HUDEP-2 (cell line): ENCODE results near the gene GPR22.

Experiments used
- DNase-seq, 76 experiments: peaks; one replicate each; lab custom pipeline; 2025; ENCODE audit not compliant: unreplicated experiment in 76 of 76; lab: John Stamatoyannopoulos, UW

Gene GPR22

GRCh38 chr7:107474104-107474521 is 4.3 kb downstream of the GPR22 start:
- DNase-seq: no peak

DNA sequence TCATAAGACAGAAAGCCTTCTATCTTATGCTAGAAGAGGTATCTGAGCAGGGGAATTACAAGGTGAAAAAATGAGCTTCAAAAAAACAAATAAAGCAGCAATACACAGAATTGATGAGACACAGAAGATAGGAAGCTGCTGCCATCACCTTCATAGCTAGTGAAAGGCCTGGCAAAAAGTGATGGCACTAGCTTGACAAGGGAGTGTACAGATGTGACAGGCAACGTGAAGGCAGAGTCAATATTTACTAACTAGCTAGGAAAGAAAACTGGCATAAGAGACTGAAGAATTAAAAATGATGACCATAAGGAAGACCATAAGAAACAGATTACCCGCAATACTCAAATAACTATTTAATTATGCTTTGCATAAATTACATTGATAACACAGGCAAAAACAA is 9.4 kb downstream of the GPR22 start:
- no peak for DNase-seq

- peak in 9 of 76 experiments; percentile 5 to 33 (median 9) for DNase-seq
These were observed 11.1 kb downstream of the GPR22 start for GRCh38 chr7:107480932-107481331.

DNA sequence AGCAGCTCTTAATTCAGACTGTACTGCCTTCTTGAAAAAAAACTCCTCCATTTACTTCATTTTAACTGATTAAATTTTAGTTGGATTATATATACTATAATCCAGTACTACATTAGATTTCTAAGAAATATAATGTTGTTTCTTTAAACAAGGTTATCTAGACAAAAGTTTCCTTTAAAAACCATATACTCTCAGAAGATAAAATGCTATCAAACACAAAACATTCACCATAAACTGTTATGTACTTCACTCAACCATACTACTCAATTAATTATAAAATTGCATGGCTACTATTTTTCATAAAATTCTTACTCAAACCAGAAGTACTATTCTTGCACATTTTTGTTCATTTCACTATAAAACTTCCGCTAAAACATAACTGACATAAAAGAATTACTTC is 12.7 kb downstream of the GPR22 start:
- no peak for DNase-seq

- DNase-seq: no peak
These were observed 16.2 kb downstream of the GPR22 start for GRCh38 chr7:107486041-107486440.

DNA sequence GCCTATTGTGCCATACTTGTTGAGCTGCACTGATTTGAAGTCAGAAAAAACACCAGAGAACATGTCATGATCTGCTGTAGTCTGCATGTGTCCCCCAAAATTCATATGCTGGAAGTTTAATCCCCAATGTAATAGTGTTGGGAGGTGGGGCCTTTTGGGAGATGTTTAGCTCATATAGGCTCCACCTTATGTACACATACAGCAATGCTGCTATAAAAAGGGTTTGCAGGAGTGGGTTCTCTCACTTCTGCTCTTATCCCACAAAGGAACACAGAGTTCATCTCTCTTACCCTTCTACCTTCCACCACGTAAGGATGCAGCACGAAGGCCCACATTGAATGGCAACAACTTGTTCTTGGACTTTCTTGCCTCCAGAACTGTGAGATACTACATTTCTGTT is 23.0 kb downstream of the GPR22 start:
- DNase-seq: no peak

DNA sequence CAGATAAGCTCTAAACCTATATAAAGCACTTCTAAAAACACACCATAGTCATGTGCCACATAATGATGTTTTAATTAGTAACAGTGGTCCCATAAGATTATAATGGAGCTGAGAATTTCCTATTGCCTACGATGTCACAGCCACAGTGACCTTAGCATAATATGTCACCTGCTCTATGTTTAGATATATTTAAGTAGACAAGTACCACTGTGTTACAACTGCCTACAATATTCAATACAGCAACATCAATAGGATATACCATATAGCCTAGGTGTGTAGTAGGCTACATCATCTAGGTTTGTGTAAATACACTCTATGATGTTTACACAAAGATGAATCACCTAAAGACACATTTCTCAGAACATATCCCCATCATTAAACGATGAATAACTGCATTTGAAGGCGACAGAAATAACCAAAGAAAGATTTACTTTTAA is 24.5 kb downstream of the GPR22 start:
- DNase-seq: no peak

- DNase-seq: no peak
These were observed 25.0 kb downstream of the GPR22 start for GRCh38 chr7:107494884-107495283.

- no peak for DNase-seq
These were observed 25.7 kb downstream of the GPR22 start for GRCh38 chr7:107495516-107495915.

- no peak for DNase-seq
These were observed 29.9 kb downstream of the GPR22 start for GRCh38 chr7:107499731-107500130.

DNA sequence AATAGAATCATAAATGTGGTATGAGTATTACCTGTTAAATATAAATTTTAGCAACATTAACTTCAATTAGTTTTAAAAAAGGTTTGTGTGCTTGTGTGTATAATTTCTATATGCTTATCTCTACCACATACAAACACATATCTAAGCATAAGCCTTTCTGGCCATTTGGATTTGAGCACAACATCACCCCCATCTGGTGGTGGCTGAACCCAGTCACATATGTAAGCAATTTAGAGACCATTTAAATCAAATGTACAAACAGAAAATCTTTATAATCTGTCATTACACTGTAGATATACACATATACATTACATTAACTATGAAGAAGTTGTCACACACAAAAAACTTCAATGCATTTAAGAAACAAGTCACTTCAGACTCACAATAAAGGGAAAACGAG is 31.7 kb downstream of the GPR22 start:
- DNase-seq: peak in 53 of 76 experiments; percentile 1 to 62 (median 27)

DNA sequence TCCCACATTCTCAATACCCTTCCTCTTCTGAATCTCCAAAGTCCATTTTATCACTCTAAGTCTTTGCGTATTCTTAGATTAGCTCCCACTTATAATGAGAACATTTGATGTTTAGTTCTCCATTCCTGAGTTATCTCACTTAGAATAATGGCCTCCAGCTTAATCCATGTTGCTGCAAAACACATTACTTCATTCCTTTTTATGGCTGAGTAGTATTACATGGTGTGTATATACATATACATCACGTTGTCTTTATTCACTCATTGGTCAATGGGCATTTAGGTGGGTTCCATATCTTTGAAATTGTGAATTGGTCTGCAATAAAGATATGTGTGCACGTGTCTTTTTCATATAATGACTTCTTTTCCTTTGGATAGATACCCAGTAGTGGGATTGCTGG is 32.3 kb downstream of the GPR22 start:
- DNase-seq: no peak

DNA sequence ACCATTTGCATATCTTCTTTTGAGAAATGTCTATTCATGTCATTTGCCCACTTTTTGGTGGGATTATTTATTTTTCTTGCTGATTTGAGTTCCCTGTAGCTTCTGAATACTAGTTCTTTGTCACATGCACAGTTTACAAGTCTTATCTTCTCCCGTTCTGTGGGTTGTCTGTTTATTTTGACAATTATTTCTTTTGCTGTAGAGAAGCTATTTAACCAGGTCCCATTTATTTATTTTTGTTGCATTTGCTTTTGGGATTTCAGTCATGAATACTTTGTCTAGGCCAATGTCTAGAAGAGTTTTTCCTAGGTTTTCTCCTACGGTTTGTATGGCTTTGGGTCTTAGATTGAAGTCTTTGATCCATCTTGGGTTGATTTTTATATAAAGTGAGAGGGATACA is 32.9 kb downstream of the GPR22 start:
- DNase-seq: no peak

DNA sequence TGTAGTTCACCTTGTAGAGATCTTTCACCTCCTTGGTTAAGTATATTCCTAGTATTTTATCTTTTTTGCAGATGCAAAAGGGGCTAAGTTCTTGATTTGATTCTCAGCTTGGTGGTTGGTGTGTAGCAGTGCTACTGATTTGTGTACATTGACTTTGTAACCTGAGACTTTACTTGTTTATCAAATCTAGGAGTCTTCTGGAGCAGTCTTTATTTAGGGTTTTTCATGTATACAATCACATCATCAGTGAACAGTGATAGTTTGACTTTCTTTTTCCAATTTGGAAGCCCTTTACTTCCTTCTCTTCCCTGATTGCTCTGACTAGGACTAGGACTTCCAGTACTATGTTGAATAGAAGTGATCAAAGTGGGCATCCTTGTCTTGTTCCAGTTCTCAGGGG is 33.8 kb downstream of the GPR22 start:
- no peak for DNase-seq

DNA sequence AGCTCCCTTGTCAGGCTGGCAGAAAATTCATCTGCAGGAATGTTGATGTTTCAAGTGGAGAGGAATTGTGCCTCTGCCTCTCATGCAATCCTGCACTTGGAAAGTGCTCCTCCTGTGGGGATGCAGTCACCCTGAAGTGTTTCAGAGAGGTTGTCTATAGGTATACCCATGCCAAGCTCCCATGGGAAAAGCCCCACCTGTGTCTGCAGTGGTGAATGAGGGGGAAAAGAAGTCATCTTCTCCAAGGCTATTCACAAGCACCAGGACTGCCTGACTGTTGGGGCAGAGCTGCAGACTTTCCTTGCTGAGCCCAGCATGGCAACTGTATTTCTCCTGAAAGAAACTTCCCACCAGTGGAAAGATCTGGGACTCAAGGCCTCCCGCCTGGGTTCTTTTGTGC is 35.5 kb downstream of the GPR22 start:
- no peak for DNase-seq

DNA sequence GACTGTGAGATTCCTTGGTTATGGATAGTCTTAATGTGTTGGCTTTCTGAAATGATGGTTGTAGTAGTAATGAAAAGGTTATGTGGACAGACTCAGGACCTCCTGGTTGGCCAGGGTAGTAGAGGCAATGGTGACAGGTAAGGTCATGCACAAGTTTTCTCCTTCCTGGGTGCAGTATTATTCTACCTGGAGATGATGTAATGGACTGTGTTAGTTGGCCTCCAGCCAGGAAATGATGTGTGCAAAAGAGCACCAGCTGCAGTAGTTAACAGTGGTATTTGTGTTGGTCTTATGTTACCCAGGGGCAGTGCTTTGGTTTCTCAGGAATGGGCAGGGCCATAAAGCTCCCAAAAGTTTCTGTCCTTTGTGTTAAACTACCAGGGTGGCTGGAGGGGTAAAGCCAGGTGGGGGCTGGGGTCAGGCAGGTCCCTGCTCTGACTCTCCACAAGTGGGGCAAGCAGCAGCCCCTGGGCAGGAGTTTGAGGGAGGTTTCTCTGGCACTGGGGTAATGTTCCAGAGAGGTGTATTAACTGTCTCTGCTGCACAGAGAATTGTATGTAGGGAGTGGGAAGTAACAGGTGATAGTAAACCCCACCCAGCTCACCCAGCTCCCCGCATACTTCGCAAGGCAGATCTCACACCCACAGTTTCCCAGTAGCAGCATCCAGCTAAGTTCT is 36.3 kb downstream of the GPR22 start:
- DNase-seq: peak in 1 of 76 experiments; percentile 1

DNA sequence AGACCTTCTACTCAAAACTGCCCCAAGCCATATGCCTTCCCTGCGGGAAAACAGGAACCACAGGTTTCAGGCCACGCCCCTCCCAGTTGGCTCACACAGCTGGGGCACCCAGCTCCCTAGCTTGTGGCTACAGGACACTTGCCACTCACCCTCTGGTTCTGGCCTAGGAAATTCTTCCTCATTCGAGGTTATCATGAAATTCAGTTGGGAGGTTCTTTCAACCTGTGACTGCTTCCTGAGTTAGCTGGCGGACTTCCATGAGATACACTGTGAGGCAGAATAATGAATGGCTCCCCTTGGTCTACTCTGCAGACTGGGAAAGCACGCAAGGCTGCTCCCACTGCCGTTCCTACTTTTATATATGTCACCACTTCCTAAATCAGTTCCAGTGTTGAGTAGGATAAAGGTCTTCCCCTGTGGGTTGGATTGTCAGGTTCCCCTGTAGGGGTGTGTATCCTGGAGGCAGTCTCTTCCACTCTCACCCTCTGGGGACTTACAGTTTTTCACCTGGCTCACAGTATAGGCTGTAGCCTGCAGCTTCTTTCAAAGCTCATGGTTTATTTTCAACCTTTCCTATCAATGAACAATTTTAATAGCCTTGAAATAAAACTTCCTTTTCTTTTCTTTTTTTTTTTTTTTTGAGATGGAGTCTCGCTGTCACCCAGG is 37.0 kb downstream of the GPR22 start:
- peak in 2 of 76 experiments; percentile 9 to 17 for DNase-seq
